ENCODE measurements around the gene SH3PXD2A.
A peak's percentile ranks its signal among the peaks of the same experiment; 100 is the strongest.

Gene SH3PXD2A

GRCh38 chr10:103581499-103581898, 273.9 kb downstream of the SH3PXD2A start:
- no peak for ATAC-seq

GRCh38 chr10:103580430-103580829, 274.9 kb downstream of the SH3PXD2A start:
- DNase-seq (no peak), ATAC-seq (no peak)

More at GRCh38 chr10:103581499-103581898, 273.9 kb downstream of the SH3PXD2A start:
- no peak for DNase-seq

- DNase-seq (no peak), ATAC-seq (no peak)
Measured at GRCh38 chr10:103580011-103580410, 275.4 kb downstream of the SH3PXD2A start.

- DNase-seq (no peak), ATAC-seq (no peak)
Measured at GRCh38 chr10:103578782-103579382, 276.5 kb downstream of the SH3PXD2A start.

- ATAC-seq (no peak), DNase-seq (no peak)
Measured at GRCh38 chr10:103576862-103577261, 278.5 kb downstream of the SH3PXD2A start.

GRCh38 chr10:103576076-103576471, 279.3 kb downstream of the SH3PXD2A start:
- DNase-seq (no peak), ATAC-seq (no peak)

GRCh38 chr10:103575416-103576075, 279.8 kb downstream of the SH3PXD2A start:
- ATAC-seq = no peak
- no peak for DNase-seq

GRCh38 chr10:103574097-103575061, 281.0 kb downstream of the SH3PXD2A start:
- no peak for ATAC-seq

GRCh38 chr10:103573205-103573487, 282.2 kb downstream of the SH3PXD2A start:
- no peak for ATAC-seq
- no peak for DNase-seq

More at GRCh38 chr10:103574097-103575061, 281.0 kb downstream of the SH3PXD2A start:
- no peak for DNase-seq

GRCh38 chr10:103572347-103573204, 282.8 kb downstream of the SH3PXD2A start:
- DNase-seq (no peak), ATAC-seq (no peak)

GRCh38 chr10:103571656-103571975, 283.8 kb downstream of the SH3PXD2A start:
- DNase-seq (no peak), ATAC-seq (no peak)

GRCh38 chr10:103570844-103571655, 284.3 kb downstream of the SH3PXD2A start:
- ATAC-seq = no peak
- no peak for DNase-seq

GRCh38 chr10:103569896-103570295, 285.5 kb downstream of the SH3PXD2A start:
- no peak for DNase-seq
- no peak for ATAC-seq

- ATAC-seq (no peak), DNase-seq (no peak)
Measured at GRCh38 chr10:103568505-103568904, 286.9 kb downstream of the SH3PXD2A start.

GRCh38 chr10:103566536-103566935, 288.8 kb downstream of the SH3PXD2A start:
- DNase-seq = no peak
- ATAC-seq = no peak

GRCh38 chr10:103564776-103565520, 290.4 kb downstream of the SH3PXD2A start:
- DNase-seq (peak; percentile 72), ATAC-seq (no peak)

- ATAC-seq (no peak), DNase-seq (no peak)
Measured at GRCh38 chr10:103564116-103564501, 291.3 kb downstream of the SH3PXD2A start.

GRCh38 chr10:103563231-103564115, 291.9 kb downstream of the SH3PXD2A start:
- DNase-seq (no peak), ATAC-seq (no peak)

- no peak for ATAC-seq
Measured at GRCh38 chr10:103562383-103562782, 293.0 kb downstream of the SH3PXD2A start.

GRCh38 chr10:103560886-103561285, 294.5 kb downstream of the SH3PXD2A start:
- DNase-seq = no peak
- no peak for ATAC-seq

More at GRCh38 chr10:103562383-103562782, 293.0 kb downstream of the SH3PXD2A start:
- DNase-seq = no peak
